HG03342 (cell line): ENCODE results near the gene ENO1.
"Not testable (repeated sequence)": the region's sequence is repeated elsewhere in the genome, so short reads cannot be mapped to it uniquely, and the experiment has no call there.

Experiments
- ATAC-seq: cut with Tn5 transposase; IDR thresholded peaks from one replicate; pipeline ENCODE4 v1.9.1; 2021; ENCODE audit warnings: mild to moderate bottlenecking, moderate library complexity; ENCODE audit not compliant: unreplicated experiment

The ENO1 gene

DNA sequence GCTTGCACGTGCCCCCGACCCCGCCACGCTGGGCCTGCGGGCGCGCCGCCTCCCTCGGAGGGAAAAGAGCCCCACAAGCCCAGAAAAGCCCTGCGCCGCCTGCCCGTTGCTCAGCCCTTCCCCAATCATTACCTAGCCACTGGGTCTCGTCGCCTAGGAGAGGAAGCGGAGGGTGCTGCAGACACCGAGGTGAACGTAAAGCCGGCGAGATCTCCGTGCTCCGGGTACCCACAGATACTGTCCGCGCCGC is at the start of gene ENO1:
ENO1 (minus strand) TSS at position 239 of the 250 bp plus-strand sequence. CDS start 3,778 bp downstream, outside the sequence.
- ATAC-seq = no peak

DNA sequence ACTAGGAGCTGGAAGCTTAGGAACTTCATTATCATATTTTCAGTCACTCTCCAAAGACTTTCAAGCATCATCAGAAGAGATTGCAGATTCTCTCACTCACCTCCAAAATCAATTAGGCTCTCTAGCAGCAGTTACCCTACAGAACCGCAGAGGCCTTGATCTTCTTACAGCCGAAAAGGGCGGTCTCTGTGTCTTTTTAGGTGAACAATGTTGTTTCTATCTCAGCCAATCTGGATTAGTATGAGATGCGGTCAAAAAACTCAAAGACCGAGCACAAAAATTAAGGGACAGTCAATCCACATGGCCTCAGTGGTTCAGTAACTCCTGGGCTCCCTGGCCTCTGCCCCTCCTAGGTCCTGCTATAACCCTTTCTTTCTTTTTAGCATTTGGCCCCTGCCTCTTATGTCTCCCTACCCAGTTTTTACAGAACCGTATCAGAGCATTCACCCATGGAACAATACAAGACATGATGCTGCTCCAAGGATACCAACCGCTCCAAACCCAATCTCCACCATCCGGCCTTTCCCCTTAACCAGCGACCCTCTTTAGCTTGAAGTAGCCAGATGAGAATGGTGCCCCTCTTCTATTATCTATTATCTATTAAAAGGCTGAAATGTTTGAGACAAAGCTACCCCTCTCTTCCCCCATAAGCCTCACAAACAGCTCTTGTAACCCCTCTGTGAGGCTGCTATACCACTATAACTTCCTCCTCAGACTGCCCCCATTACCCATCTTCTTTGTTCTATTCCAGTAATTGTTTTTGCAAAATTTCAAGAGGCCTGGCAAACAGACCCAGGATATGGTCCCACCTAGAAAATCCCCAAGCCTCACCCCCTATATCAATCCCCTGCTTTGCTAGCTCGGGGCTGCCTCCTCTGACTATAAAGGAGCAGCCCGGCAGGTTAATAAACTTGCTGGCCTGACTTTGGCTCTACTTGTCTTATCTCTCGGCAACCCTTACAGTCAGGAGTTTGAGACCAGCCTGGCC is 48.5 kb upstream of the ENO1 start:
- no peak for ATAC-seq

DNA sequence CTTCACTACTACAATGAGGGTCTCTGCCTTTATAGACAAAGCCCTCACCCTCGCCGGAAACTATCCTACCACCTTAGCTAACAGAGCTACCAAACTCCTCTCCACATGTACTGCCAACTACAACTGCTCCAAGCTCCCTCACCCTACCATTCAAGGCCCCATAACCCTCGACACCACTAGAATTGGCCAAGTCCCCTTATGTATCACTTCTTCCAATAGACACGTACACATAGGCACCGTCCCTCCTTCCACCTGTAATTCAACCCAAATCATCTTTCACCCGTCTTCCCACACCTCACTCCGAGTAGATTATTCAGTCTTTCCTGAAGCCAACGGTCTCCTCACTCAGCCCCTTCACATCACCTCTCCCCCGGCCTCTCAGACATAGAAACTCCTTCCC is 47.5 kb upstream of the ENO1 start:
- no peak for ATAC-seq

DNA sequence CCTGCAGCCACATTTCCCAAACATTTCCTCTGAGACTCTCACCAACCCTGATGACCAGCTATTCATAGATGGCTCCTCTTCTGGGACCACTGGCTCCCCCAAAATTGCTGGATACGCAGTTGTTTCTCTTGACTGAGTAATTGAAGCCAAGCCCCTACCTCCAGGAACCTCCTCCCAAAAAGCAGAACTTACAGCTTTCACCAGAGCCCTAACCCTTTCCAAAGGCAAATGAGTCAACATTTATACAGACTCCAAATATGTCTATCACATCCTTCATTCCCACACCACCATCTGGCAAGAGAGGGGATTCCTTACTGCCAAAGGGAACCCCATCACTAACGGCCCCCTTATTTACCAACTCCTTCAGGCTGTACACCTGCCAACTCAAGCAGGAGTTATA is 46.9 kb upstream of the ENO1 start:
- no peak for ATAC-seq

DNA sequence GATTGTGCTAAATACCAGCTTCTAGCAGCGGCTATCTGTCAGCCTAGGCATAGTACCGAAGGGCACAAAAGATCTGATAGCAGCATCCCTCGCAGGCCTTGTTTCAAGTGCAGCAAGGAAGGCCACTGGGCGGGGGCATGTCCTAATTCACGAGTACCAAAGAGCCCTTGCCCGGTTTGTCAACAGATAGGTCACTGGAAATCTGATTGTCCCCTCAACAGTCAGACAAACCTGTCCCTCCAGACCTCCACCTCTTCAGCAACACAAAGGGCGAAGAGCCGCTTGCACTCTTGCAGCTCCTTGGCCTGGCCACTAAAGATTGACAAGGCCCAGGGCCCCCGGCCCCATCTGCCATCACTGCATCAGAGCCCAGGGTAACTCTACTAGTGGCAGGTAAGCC is 44.5 kb upstream of the ENO1 start:
- ATAC-seq = no peak

DNA sequence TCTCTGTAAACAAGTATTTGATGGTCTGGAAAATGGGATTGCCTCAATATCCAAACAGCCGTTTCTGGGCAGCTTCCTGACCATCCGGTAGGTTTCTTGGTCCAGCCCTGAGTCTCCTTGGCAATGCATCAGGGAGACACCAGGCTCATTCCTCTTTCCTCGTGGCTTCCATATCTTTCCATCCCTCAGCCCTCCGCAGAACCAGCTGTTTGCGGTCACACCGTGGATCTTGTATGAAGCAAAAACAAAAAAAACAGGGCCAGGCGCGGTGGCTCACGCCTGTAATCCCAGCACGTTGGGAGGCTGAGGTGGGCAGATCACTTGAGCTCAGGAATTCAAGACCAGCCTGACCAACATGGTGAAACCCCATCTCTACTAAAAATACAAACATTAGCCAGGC is 39.0 kb upstream of the ENO1 start:
- ATAC-seq = not testable (repeated sequence)

DNA sequence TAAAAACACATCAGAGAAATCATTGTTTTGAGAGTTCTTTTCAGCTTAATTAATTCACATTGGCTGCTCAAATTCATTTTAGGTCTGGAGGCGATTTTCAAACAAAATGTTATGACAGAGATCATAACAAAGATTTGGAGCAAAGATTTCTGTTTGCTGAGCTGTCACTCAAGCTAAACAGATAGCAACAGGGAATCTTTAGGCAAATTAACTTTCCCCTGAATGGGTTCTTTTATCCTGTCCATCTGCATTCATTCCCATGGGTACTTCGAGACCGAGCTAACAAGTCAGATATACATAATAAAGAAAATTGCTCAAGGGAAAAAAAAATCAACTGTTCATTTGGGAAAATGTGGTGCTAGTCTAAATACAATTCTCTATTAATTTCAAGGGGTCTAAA is 37.0 kb upstream of the ENO1 start:
- no peak for ATAC-seq

DNA sequence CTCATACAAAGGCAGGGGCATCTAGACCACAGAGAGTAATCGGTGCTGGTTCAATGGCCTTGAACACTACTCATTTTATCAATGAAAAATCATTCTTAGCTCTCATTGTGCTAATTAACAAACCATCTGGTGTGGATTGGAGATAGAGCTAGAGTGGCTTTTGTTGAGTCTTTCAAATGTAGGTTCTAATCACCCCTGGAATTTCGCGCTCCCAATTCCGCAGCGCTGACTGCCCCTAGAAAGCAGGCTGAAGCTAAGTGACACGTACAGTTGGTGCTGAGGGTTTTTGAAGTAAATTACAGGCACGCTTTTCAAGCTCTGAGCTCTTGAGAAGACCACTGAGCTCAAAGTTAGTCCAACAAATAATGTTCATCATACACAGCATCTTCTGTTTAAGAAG is 36.0 kb upstream of the ENO1 start:
- ATAC-seq = no peak

DNA sequence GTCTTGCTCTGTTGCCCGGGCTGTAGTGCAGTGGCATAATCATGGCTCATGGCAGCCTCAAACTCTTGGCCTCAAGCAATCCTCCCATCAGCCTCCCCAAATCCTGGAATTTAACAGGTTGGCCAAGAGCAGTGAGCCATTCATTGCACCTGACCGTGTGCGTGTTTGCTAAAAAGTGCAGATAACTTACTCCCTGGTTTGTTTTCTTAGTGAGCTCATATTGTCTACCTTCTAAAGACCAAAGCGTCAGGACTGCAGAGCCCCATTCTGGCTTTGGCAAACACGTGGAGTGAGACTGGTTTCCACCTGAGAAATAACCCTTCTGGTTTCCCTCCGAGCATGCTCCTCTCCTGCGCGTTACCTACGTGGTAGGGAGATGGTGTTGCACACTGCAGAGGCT is 35.0 kb upstream of the ENO1 start:
- ATAC-seq = no peak

DNA sequence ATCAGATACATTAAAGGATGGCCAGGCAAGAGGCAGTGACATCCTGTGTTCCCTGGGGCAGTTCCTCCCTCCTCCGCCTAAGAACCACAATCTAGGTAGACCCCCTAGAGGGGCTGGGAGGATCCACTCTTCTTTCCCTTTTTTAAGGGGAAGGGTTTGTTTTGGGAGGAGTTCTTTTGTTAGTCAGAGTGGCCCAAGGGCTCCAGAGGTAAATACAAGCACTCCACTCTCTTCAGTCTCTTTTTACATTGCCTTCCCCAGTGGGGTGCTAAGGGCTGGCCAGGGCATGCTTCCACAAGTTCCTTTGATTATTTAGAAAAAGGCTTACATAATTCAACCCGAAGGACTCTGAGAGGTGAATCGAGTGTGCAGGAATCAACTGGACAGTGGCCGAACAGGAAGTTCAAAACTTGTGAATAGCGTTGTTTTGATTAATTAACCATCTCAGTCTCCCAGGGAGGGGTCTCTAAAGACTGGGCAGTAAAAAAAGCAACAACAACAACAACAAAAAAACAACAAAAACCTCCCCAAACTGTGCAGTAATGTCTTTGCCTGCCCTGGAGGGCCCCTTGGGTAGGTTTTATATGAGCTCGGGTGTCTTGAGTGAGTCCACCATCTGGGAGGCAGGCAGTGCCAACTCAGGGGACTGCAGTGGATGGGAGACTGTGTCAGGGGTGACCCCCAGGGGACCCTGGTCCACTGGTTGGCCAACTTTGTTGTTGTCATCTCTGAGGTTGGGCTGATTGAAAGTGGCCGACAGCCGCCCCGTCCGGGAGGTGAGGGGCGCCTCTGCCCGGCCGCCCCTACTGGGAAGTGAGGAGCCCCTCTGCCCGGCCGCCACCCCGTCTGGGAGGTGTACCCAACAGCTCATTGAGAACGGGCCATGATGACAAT is 33.2 kb upstream of the ENO1 start:
- no peak for ATAC-seq

DNA sequence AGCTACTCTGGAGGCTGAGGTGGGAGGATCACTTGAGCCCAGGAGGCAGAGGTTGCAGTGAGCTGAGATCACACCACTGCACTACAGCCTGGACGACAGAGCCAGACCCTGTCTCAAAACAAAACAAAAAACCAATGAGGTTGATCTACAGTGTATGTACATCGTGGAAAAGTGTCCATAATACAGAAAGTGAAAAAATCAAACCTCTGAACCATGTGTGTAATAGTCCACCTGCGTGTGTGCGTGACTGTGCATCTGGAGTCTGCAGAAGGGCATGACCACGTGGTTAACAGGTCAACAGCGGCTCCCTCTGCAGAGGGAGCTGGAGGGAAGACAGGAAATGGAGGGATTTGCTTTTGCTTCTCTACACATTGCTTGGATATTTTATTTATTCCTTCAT is 32.4 kb upstream of the ENO1 start:
- ATAC-seq = no peak

DNA sequence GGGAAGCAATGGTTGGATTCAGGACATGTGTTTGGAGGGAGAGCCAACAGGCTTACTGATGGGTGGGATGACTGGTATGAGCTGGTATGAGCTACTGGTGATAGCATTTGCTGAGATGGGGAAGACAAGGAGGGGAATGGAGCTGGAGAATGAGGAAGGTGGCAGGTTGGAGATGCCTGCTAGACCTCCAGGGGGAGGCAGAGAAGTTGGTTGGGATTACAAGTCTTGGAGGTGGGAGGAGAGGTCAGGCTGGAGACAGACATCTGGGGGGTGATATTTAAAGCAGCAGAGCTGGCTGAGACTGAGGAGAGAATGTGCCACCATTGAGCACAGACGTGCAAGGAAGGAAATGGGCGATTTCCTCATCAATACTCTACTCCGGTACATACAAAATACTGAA is 31.8 kb upstream of the ENO1 start:
- ATAC-seq = no peak

DNA sequence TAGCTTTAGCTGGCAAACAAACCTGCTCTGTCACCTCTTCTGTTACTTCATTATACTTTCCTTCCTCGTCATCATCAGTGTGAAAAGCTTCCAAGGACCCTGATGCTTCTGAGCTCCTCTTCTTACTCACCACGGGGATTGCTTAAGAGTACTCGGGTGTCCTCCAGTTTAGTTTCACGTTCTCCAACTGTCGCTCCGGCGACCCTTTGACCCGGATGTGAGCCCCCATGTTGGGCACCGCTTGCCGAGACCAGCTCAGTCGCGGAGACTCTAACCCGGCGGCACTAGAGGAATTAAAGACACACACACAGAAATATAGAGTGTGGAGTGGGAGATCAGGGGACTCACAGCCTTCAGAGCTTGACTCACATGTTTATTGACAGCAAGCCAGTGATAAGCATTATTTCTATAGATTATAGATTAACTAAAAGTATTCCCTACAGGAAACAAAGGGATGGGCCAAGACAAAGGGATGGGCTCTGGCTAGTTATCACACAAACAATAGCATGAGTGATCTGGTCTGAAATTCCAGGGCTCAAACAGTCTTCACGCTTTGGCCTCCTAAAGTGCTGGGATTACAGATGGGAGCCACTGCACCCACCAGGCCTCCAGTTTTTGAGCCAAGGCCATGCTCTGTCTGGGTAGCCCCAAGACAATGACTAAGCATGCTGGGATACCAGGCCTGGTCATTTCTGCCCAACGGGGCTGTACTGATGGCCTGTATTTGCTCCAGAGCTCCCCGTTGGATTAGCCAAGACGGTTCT is 30.1 kb upstream of the ENO1 start:
- ATAC-seq = no peak

DNA sequence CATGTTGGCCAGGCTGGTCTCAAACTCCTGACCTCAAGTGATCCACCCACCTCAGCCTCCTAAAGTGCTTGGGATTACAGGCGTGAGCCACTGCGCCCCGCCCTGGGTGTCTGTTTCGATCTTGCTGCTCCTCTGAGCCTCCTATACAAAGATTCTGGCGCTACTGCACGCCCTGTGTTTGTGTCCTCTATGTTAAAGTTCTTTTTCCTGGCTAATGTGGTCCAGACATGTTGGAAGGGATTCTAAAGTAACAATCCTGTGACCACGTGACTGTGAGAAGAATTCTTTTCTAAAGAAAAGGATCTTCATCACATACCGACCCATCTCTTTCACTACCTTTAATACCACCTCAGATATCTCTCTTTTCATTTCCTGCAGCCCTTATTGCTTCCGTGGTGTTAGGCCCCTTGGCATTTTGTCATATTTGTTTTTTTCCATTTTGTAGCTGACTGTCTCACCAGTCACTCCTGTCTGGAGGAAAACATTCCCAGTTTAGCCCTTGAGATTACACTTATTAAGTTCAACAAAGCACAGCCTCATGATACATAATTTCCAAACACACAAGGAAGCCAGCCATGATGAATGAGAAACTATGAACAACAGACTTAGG is 27.2 kb upstream of the ENO1 start:
- no peak for ATAC-seq

DNA sequence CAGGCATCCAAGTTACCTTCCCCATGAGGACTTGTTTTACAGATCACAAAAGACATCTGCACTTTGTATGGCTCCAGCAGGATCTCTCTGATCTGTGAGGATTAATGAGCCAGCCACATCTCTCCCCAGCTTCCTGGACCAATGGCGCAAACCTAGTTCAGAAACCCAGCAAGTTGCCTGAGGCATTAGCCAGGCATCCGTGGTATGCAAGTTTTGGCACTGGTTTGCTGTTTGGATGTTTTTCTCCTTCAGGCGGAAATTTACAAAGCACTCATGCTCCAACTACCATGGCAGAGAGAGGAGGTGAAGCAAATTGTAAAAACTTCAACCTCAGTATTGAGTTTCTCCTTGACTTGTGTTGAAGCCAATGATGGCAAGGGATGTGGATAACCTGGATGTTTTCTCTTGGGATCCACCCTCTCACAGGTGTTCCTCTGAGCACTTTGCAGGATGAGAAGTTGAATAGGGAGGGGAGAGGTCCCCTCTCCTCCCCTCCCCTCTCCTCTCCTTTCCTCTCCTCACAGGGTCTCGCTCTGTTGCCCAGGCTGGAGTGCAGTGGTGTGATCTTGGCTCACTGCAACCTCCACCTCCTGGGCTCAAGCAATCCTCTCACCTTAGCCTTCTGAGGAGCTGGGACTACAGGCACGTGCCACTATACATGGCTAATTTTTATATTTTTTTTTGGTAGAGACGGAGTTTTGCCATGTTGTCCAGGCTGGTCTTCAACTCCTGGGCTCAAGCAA is 25.6 kb upstream of the ENO1 start:
- no peak for ATAC-seq

DNA sequence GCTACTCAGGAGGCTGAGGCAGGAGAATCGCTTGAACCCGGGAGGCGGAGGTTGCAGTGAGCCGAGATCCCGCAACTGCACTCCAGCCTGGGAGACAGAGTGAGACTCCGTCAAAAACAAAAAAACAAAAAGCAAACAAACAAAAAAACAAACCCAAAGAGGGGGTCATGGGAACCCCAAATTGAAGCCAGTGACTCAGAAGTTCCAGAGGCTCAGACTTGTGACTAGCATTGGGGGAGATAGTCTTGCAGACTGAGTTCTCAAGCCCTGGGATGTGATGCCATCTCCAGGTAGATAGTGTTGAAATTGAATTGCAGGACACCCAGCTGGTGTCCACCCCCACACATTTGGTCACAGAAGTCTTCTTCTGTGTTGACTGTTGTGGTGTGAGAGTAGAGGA is 24.9 kb upstream of the ENO1 start:
- no peak for ATAC-seq

DNA sequence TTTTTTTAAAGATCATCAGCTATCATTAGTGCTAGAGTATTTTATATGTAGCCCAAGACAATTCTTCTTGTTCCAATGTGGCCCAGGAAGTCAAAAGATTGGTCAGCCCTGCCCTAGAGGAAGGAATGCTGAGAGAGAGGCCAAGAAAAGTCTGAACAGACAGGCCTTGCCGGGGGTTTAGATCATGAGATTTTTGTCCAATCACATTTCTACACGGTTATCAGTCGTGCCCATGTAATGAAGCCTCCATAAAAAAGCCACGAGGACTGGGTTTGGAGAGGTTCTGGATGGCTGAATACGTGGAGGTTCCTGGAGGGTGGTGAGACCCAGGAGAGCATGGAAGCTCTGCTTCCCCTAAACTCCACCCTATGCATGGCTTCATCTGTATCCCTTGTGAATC is 24.3 kb upstream of the ENO1 start:
- ATAC-seq = no peak

DNA sequence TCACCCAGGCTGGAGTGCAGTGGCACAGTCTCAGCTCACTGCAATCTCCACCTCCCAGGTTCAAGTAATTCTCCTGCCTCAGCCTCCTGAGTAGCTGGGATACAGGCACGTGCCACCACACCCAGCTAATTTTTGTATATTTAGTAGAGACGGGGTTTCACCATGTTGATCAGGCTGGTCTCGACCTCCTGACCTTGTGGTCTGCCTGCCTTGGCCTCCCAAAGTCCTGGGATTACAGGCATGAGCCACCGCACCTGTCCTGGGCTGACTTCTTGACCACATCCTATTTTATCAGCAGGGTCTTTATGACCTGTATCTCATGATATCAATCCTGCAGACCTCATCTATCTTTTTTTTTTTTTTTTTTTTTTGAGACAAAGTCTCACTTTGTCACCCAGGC is 22.2 kb upstream of the ENO1 start:
- not testable (repeated sequence) for ATAC-seq

DNA sequence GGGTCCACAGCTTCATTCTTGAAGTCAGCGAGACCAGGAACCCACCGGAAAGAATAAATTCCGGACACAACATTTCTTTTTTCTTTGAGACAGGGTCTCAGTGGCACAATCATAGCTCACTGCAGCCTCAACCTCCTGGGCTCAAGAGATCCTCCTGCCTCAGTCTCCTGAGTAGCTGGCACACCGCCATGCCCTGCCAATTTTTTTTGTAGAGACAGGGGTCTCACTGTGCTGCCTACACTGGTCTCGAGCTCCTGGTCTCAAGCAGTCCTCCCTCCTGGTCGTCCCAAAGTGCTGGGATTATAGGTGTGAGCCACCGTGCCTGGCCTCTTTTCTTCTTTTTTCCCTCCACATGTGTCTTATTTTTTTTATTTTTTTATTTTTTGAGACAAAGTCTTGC is 20.6 kb upstream of the ENO1 start:
- no peak for ATAC-seq

DNA sequence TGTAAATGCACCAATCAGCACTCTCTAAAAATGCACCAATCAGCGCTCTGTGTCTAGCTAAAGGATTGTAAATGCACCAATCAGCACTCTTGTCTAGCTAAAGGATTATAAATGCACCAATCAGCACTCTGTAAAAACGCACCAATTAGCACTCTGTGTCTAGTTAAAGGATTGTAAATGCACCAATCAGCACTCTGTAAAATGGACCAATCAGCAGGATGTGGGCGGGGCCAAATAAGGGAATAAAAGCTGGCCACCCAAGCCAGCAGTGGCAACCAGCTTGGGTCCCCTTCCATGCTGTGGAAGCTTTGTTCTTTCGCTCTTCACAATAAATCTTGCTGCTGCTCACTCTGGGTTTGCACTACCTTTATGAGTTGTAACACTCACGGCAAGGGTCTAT is 19.9 kb upstream of the ENO1 start:
- ATAC-seq = not testable (repeated sequence)
